ENCODE measurements around the gene AUTS2. TPM values are rescaled to one million over a fixed set of nuclear protein-coding genes. Genes with fewer than 3 reads are reported as not detected.

Gene AUTS2
- total and polyA plus RNA-seq, 2 experiments from 2014 or later, result 32.0 to 91.0 TPM

GRCh38 chr7:70786076-70786475 lies 1187.8 kb downstream of the AUTS2 start:
- DNase-seq (ENCODE audit: low spot score), result no peak
- no peak for ATAC-seq
- H3K36me3 ChIP-seq (ENCODE audit: insufficient read depth), result peaks cover 61% of the 10 kb centered on the region

GRCh38 chr7:70787286-70787685 lies 1189.0 kb downstream of the AUTS2 start:
- DNase-seq (ENCODE audit: low spot score) (no peak), ATAC-seq (no peak)
- Histone ChIP-seq H3K36me3 (ENCODE audit: insufficient read depth) (peaks cover 53% of the 10 kb centered on the region), H3K4me3 (no peak overlapping the region), H3K4me1 (ENCODE audit: insufficient read depth) (no peaks in the 10 kb centered on the region; the same call in 1 of the 2 replicates), H2AFZ (no peak overlapping the region), H3K79me2 (replicated peaks; ENCODE audit: insufficient read depth) (no peaks in the 10 kb centered on the region), H4K20me1 (replicated peaks; ENCODE audit: insufficient read depth) (peaks cover 8% of the 10 kb centered on the region), H3F3A (replicated peaks; ENCODE audit: low read depth) (0 out of 2 replicates have a peak, but pooled peaks cover 5% of the 10 kb centered on the region), H3K27me3 (ENCODE audit: insufficient read depth) (no peaks in the 10 kb centered on the region), H3K9me2 (ENCODE audit: insufficient read depth) (no peaks in the 10 kb centered on the region), H3K4me2 (no peak overlapping the region), H3K27ac (ENCODE audit: low read depth) (no peak overlapping the region)
- Mint-ChIP-seq H3K27ac (no peak overlapping the region), H3K4me3 (no peak overlapping the region), H3K36me3 (ENCODE audit: low read depth) (peaks cover 97% of the 10 kb centered on the region), H3K27me3 (ENCODE audit: insufficient read depth, low read depth, poor library complexity) (peaks cover 3% of the 10 kb centered on the region), H3K4me1 (peaks cover under 1% of the 10 kb centered on the region; the same call in 2 of the 3 replicates), H3K9me3 (no peaks in the 10 kb centered on the region)
- TF ChIP-seq POLR2AphosphoS5 (IDR thresholded peaks at IDR 0.05; ENCODE audit: low read depth) (no peak), EZH2 (IDR thresholded peaks at IDR 0.05; ENCODE audit: low read depth, unreplicated experiment) (no peak), REST (IDR thresholded peaks at IDR 0.05; ENCODE audit: unreplicated experiment) (no peak), STAT1 (IDR thresholded peaks at IDR 0.05; ENCODE audit: unreplicated experiment) (no peak), ZNF331 (CRISPR knock-in tag; IDR thresholded peaks at IDR 0.05; ENCODE audit: low read depth) (no peak), CTCF (conservative IDR thresholded peaks at IDR 0.05; ENCODE audit: low read depth in 2 of 2) (no peak)

More at GRCh38 chr7:70786076-70786475, 1187.8 kb downstream of the AUTS2 start:
- TF ChIP-seq CREB1 (CRISPR knock-in tag; IDR thresholded peaks at IDR 0.05; ENCODE audit: low read depth) (no peak), ZNF114 (CRISPR knock-in tag; IDR thresholded peaks at IDR 0.05) (no peak), STAT1 (IDR thresholded peaks at IDR 0.05; ENCODE audit: unreplicated experiment) (no peak), NANOG (IDR thresholded peaks at IDR 0.05; ENCODE audit: borderline replicate concordance) (no peak), ZNF331 (CRISPR knock-in tag; IDR thresholded peaks at IDR 0.05; ENCODE audit: low read depth) (no peak), REST (IDR thresholded peaks at IDR 0.05; ENCODE audit: unreplicated experiment) (no peak), ETS1 (IDR thresholded peaks at IDR 0.05) (no peak)
- Histone ChIP-seq H3K4me3 (no peak overlapping the region), H3F3A (replicated peaks; ENCODE audit: low read depth) (0 out of 2 replicates have a peak, but pooled peaks cover 5% of the 10 kb centered on the region), H3K9me2 (ENCODE audit: insufficient read depth) (no peaks in the 10 kb centered on the region), H3K79me2 (replicated peaks; ENCODE audit: insufficient read depth) (no peaks in the 10 kb centered on the region), H2AFZ (no peak overlapping the region), H3K4me2 (no peak overlapping the region), H3K4me1 (ENCODE audit: insufficient read depth) (no peaks in the 10 kb centered on the region; the same call in 1 of the 2 replicates), H4K20me1 (replicated peaks; ENCODE audit: insufficient read depth) (peaks cover 11% of the 10 kb centered on the region), H3K27ac (ENCODE audit: low read depth) (no peak overlapping the region), H3K27me3 (ENCODE audit: insufficient read depth) (no peaks in the 10 kb centered on the region)
- no peaks in the 10 kb centered on the region for H3K9me3 Mint-ChIP-seq
- no peak overlapping the region for H3K4me3 Mint-ChIP-seq
- peaks cover 6% of the 10 kb centered on the region for H3K27me3 Mint-ChIP-seq (ENCODE audit: insufficient read depth, low read depth, poor library complexity)
- no peak overlapping the region for H3K27ac Mint-ChIP-seq
- peaks cover 7% of the 10 kb centered on the region; the same call in 2 of the 3 replicates for H3K4me1 Mint-ChIP-seq
- H3K36me3 Mint-ChIP-seq (ENCODE audit: low read depth), result peaks cover 98% of the 10 kb centered on the region

Data from GM23338 (cell line).